SK-N-MC (cell line): ENCODE results near the gene HS3ST4.

Experiments used
- EZH2 ChIP-seq: fragments of 200-600 bp; sonication (generic); IDR thresholded peaks from one replicate; pipeline ENCODE4 v1.6.1; 2017; ENCODE audit warnings: antibody characterized with exemption
- POLR2AphosphoS5 ChIP-seq: IDR thresholded peaks from 2 replicates; pipeline ENCODE4 v1.6.1; 2012; ENCODE audit warnings: mild to moderate bottlenecking, low read depth, low read length, borderline replicate concordance

- no peak for TF ChIP-seq POLR2AphosphoS5
- TF ChIP-seq EZH2, result no peak
Measured at GRCh38 chr16:25676820-25677219, 14.9 kb upstream of the HS3ST4 start.
